GM18907 (cell line): ENCODE results near the gene ADCY3.
"Not testable (repeated sequence)": the region's sequence is repeated elsewhere in the genome, so short reads cannot be mapped to it uniquely, and the experiment has no call there.

Experiments
- ATAC-seq: cut with Tn5 transposase; IDR thresholded peaks from one replicate; pipeline ENCODE4 v1.9.1; 2021; ENCODE audit warnings: mild to moderate bottlenecking, moderate library complexity; ENCODE audit not compliant: unreplicated experiment

Gene ADCY3

DNA sequence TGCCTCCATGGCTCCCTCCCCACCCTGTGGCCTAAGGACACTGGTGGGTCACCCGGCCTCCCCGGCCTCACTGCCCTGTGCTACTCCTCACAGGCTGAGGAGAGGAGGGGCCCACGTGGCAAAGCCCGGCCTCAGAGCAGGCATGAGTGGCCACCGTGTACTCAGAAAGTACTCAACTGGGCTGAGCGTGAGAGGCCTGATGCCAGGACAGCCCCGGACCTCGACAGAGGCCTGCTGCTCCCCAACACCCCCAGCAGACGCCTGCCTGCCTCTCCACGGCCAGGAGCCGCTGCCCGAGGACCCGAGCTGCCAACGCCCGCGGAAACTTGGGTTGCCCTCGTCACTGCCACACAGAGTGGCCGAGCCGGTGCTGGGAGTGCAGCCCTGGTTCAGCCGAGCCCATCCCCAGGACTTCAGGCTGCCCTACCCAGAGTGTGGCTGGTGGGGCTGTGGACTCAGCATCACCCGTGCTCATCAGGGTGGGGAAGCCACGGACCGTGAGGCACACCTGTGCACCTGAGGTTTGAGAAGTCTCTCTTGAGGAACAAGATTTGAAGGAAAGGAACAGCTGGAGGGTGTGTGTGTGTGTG is 67.5 kb downstream of the ADCY3 start:
- ATAC-seq = no peak

- ATAC-seq = no peak
Observed at GRCh38 chr2:24852026-24852425, 68.0 kb downstream of the ADCY3 start.

- ATAC-seq = no peak
Observed at GRCh38 chr2:24850944-24851343, 69.1 kb downstream of the ADCY3 start.

GRCh38 chr2:24845691-24846090 is 74.3 kb downstream of the ADCY3 start:
- no peak for ATAC-seq

GRCh38 chr2:24844023-24844685 is 75.9 kb downstream of the ADCY3 start:
- no peak for ATAC-seq

GRCh38 chr2:24843330-24843860 is 76.6 kb downstream of the ADCY3 start:
- no peak for ATAC-seq

DNA sequence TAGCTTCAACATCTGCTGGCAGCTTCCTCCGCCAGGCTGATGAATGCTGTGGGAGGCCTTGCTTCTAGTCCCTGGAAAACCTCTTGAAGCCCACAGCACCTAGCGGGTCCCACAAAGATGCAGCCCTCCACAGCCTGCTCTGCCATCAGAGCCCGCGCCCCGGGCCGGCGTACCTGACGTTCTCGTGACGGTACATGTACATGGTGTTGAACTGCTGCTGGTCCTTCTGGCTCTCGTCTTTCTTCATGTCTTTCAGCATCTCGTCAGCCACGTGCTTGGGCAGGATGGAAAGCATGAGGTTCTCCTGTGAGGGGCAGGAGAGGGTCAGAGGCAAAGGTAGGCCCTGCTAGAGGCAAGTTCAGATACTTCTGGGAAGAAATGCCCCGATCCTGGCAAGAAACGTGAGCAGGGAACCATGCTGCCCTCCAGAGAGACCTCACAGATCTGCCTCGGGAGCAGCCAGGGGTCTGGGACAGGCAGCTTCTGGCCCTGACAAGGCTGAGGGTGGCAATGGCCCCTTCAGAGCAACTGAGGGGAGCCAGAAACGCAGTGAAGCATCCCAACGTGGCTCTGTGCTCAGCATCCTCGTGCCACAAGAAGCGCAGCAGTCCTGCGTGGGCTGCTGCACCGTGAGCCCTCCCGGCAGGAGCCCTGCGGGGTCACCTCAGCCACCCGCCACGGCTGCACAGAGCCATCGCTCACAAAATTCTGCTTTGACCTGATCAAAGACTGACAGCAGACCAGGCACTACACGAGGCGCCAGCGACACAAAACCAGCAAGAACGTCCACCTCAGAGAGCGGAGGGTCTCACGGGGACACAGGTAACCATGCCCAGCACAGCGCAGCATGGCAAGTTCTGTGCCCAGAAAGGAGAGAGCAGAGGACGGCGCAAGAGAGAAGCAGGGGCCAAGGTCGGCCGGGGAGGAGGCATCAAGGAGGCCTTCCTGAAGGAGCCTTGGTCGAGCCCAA is 77.7 kb downstream of the ADCY3 start:
- ATAC-seq = no peak

- ATAC-seq = no peak
Observed at GRCh38 chr2:24840962-24841945, 78.8 kb downstream of the ADCY3 start.

DNA sequence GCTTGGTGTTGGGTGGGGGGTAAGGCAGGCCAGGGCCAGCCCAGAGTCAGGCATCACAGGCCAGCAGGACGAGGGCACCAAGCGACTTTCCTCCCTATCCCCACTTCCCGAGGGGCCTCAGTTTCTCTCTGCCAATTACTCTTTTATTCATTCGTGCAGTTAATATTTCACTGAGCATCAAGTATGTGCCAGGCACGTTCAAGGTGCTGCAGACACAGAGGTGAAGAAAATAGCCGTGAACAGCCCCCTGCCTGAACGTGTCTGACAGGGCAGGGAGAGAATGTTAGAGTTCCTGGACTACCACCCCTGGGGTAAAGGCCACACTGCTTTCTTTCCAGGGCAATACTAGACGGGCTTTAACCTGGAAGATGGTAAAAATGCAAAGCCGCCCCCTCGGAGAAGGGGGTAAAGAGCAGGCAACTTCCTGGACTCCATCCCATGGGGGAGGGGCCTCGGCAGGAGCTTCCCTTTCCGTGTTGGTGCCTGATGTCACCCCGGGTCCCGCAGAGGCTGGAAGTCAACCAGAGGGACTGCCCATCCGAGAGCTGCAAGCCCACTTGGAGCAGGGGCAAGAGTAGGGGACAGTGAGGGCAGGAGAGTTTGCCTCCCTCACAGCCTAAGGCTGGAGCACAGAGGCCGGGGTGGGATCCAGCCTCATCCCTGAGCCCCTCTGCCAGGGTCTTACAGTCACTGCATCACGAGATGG is 79.7 kb downstream of the ADCY3 start:
- ATAC-seq = no peak

DNA sequence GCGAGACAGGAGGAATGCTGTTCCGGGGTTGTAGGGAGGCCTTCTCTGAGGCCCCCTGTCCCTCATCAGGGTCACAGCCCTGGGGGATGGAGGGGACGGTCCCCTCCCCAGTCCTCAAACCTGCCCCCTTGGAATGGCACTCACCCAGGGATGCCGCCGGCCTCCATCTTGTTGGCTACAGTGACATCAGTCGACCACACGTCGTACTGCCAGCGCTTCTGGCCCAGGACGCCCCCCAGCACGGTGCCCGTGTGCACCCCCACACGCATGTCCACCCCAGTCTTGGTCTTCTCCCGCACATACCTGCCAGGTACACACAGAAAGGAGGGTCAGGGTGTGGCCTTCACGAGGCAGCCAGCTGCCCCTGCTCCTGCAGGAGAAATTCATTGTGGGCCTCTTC is 80.3 kb downstream of the ADCY3 start:
- no peak for ATAC-seq

GRCh38 chr2:24838541-24838940 is 81.5 kb downstream of the ADCY3 start:
- no peak for ATAC-seq

- ATAC-seq = no peak
Observed at GRCh38 chr2:24837996-24838513, 82.0 kb downstream of the ADCY3 start.

- ATAC-seq = no peak
Observed at GRCh38 chr2:24836706-24837105, 83.3 kb downstream of the ADCY3 start.

DNA sequence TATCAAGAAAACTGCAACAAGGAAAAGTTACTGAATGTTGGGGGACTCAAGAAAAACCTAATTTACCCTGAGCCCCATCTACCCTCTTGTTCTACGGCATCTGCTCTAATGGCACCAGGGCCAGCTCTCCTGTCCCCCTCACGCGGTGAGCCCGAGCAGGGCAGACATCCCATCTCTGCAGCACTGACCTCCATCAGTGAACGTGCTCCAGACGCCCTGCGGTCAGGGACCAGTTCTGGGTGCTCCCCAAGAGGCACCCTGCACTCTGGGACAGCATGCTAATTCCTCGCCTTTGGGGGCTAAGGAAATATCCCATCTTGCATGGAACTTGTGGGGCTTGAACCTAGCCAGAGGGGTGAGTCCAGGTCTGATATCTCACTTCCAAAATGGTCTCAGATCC is 83.8 kb downstream of the ADCY3 start:
- no peak for ATAC-seq

DNA sequence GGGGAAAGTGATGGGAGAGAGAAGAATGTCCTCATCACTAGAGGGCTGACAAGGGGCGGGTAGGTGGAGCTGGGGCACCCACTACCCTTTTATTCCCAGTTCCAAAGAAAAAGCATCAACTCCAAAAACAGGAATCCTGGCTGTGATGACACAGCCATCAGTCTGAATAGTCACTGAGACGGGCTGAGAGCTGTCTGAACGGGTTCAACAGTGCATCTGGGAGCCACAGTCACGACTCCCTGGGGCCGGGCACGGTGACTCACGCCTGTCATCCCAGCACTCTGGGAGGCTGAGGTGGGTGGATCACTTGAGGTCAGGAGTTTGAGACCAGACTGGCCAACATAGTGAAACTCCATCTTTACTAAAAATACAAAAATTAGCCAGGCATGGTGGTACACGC is 84.6 kb downstream of the ADCY3 start:
- ATAC-seq = not testable (repeated sequence)

DNA sequence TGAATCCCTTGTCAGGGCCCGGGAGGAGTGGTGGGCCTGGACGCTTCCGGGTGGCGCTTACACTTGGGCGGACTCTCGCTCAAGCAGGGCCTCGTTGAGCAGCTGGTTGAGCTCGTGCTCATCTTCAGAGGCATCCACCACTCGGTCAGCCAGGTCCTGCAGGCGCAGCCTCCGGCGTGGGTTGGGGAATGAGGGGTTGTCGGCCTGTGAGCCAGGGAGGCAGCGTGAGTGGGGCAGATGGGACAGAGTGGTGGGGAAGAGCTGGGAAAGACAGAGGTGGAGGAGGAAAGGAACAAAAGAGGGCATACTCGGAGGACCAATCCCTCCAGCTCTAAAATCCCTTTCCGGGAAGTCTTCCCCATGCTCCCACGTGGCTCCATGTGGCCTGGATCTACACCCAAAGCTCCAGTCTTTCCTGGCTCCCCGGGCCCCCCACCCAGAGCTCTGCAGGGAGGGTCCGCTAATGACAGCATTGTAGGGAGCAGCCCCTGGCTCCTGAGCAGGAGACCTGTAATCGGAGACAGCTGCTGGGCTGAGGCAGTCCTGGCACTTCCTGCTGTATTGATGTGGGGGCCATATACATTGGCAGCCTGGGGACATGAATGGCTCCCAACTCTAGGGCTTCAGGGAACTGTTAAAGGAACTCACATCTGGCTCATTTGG is 85.2 kb downstream of the ADCY3 start:
- no peak for ATAC-seq

GRCh38 chr2:24833821-24834732 is 86.0 kb downstream of the ADCY3 start:
- no peak for ATAC-seq
